CD4-positive, alpha-beta T cell treated with Interleukin-4 for 1 hour (primary cell): ENCODE data around the gene ARHGAP24.
"Not testable (repeated sequence)": the region's sequence is repeated elsewhere in the genome, so short reads cannot be mapped to it uniquely, and the experiment has no call there.

ENCODE experiments used
- DNase-seq, 2 donors: peaks; one replicate each; pipeline ENCODE4 v3.0.0-alpha.2; 2020 to 2022

Gene ARHGAP24

DNA sequence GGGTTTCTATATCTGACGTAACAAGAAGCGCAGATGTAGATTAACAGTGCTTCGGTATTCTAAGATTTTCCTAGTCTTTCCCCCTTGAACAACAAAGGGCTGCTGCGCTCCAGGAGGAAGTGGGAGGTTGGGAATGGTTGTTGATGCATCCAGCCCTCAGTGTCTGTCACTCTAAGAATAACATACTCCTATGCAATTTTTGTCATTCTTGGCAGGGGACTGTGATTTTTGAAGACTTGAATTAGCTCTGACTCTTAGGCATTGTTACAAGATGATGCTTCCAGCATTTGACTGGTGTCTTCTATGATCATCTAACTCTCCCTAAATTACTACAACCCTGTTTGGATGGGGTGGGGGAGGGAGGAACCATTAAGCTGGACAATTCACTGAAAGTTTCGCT, 394.2 kb downstream of the ARHGAP24 start:
- no peak for DNase-seq

DNA sequence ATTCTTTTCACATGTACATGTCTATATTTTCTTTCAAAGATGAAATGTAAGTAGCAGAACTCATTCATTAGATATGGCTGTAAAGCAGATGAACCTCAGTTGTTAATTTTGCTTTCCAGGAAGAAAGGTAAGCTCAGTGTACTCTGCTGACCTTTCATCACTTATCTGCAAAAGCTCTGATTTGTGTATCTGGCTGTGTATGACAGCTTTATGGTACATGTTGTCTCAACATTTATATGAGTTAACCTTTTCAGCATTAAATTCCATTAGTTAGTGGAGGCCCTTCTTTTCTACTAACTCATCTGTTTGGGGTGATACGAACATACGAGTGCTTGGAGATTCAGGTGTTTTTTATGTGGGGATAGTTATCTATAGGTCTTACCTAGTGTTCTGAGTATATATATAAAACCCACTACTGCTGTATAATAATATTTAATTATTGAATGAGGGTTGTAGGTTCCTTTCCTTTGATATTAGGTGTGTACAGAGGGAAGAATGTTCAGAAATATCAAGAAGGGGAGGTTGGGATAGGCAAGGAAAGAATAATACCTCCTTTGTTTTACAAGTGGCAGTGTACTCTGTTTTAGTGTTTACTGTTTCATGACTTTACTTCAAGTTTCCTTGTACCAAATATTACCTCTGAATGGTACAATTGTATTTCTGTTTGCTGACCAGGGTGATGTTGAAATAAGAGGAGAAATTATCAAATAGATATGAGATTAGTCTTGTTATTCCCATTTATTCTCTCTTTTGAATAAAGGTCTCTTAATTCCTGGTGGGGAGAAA, 395.5 kb downstream of the ARHGAP24 start:
- DNase-seq, result no peak

- DNase-seq, result no peak
Observed at GRCh38 chr4:85873566-85873965, 398.6 kb downstream of the ARHGAP24 start.

- DNase-seq, result no peak
Observed at GRCh38 chr4:85879518-85879917, 404.6 kb downstream of the ARHGAP24 start.

- no peak for DNase-seq
Observed at GRCh38 chr4:85883180-85883579, 408.2 kb downstream of the ARHGAP24 start.

DNA sequence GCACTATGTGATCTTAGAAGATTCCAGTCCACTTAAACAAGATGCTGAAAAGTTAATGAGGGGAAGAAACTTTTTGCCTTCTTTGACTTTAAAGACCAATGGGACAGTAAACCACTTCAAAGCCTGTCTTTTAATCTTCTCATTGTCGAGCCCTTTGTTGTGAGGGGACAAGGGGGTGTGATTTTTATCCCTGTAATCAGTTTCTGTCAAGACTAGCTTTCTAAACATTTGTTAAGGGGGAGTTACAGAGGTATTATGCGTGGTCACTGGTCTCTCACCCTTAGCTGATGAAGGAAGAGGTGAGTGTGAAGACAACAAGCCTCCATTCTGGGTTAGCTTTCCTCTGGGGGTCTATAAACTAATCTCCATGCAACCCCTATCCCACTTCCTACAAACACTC, 409.3 kb downstream of the ARHGAP24 start:
- DNase-seq, result no peak

DNA sequence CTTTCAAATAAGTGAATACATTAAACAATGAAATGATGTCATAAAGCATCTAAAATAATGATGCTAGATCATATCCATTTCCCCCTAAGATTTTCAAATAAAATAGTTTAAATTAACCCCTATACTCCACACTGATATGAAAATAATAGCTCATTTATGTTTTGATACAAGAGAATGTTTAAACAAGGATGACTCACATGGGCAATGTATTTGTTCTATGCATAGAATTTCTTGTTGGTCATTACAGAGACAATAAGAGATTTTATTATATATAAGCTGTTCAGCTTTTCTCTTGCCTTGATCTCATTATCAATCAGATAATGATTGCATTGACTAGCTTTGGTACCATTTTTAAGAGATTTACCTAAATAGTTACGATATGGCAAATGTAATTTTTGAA, 411.7 kb downstream of the ARHGAP24 start:
- DNase-seq, result no peak

- no peak for DNase-seq
Observed at GRCh38 chr4:85889314-85889713, 414.4 kb downstream of the ARHGAP24 start.

GRCh38 chr4:85895755-85896154, 420.8 kb downstream of the ARHGAP24 start:
- no peak for DNase-seq

DNA sequence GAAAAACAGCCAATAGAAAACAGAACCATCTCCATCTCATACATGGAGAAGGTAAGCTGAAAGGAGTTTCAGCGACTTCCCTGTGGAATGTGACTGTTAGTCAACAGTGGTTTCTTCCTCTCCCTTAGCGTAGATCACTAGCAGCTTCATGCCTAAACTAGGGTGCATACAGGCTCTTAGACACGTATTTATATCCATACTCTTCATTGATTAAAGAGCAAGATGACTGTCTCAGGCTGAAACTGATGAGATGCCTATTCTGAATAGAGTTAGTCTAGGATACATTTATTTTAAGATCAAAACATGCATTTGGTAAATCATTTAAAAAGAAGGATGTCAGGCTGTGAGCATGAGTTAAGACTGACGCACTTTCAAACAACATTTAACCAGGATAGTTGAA, 423.3 kb downstream of the ARHGAP24 start:
- DNase-seq, result no peak

- no peak for DNase-seq
Observed at GRCh38 chr4:85901500-85901899, 426.6 kb downstream of the ARHGAP24 start.

- not testable (repeated sequence) for DNase-seq
Observed at GRCh38 chr4:85902647-85903046, 427.7 kb downstream of the ARHGAP24 start.

DNA sequence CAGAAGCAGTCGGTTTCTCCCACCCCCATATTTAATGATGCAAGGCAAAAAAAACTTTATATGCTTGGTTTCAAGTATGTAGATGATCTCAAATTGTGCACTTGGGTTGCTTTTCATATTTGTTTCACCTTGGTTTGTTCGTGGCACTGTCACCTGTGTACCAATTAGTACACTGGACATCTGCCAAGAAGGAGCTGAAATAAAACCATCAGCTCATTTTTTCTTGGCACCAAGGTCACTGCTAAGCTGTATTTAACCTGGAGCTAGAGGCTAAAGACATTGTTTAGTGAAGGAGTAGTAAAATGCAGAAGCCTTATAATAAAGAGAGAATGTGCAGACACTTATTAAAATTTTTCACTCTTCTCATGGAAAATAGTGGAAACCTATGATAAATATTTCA, 430.8 kb downstream of the ARHGAP24 start:
- no peak for DNase-seq

- DNase-seq, result no peak
Observed at GRCh38 chr4:85907001-85907400, 432.1 kb downstream of the ARHGAP24 start.

- DNase-seq, result no peak
Observed at GRCh38 chr4:85909851-85910250, 434.9 kb downstream of the ARHGAP24 start.

GRCh38 chr4:85910985-85911384, 436.0 kb downstream of the ARHGAP24 start:
- no peak for DNase-seq

DNA sequence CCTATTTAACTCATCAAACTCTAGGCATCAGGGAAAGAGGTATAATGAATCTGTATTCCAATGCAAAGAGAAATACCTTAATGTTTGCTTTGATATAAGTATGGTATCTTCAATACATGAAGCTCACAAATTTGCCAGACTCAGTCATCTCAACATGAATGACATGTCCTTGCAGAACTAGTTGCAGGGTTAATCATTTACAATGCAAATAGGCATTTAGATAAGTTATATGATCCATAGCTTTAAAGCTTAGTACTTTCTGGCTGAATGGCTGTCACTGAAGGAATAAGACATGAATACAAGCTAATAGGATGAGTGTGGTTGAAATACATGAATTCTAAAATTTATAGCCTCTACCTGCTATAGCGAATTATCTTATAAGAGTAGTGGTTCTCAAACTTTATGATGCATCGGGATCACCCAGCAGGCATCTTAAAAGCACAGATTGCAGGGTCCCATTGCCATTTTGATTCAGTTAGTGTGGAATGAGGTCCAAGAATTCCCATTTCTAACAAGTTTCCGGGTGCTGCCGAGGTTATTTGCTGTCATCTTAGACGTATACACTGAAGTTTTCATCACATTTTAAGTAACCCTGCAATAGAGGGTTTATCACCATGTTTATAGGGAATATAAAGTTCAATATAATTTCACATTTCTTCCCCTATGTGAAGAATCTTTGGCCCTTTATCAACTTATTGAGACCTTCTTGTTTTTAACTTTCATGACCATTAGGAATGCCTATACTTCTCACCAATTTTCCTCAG, 439.2 kb downstream of the ARHGAP24 start:
- DNase-seq, result no peak

- not testable (repeated sequence) for DNase-seq
Observed at GRCh38 chr4:85915570-85915969, 440.6 kb downstream of the ARHGAP24 start.

DNA sequence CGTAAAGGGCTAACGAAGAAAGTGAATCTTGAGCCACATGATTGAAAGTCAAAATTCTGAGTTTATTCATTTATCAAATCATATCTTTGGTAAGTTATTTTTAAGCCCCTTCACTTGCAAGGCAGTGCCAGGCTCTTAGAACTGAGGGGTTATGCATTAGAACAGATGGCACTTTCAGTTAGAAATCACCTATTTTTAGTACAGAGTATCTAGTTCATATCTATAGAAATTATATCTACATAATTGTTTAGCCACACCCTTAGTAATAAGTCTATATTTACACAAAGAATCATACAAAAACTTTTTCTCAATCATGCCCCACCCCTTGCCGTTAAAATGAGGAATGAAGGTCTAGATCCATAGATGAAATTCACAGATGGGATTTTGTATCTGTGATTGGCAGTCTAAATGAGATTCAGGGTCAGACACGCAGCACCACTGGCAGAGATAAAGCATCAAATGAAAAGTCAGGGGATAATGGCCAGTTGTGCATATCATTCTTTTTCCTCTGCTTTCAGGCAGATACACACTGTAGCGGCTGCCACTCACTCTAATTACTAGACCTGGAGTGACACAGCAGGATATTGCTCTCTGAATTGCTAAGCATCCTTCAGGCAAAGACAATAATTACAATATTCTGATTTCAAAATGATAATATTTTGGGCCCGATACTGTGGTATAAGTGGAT, 444.4 kb downstream of the ARHGAP24 start:
- no peak for DNase-seq

DNA sequence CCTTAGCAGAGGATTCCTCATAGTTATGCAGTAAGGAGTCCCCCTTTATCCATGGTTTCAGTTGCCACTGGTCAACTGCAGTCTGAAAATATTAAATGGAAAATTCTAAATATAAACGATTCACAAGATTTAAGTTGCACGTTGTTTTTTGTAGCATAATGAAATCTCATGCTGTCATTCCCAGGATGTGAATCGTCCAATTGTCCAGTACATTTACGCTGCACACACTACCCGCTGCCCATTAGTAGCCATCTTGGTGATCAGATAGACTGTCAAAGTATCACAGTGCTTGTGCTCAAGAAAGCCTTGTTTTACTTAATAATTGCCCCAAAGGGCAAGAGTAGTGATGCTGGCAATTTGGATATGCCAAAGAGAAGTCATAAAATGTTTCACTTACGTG, 450.1 kb downstream of the ARHGAP24 start:
- DNase-seq, result no peak

- peak in 1 of 2 donors; percentile 7 for DNase-seq
Observed at GRCh38 chr4:85928775-85929591, 454.0 kb downstream of the ARHGAP24 start.

GRCh38 chr4:85929961-85930665, 455.2 kb downstream of the ARHGAP24 start:
- no peak for DNase-seq
